Panc1 (cell line): Measurements from ENCODE around the gene USP31.

Experiments
- POLR2AphosphoS5 ChIP-seq: IDR thresholded peaks from 2 replicates; pipeline ENCODE4 v1.6.1; 2012; ENCODE audit warnings: mild to moderate bottlenecking, low read depth, low read length, moderate library complexity
- TCF7L2 ChIP-seq: IDR thresholded peaks from 2 replicates; pipeline ENCODE4 v1.6.1; 2011; ENCODE audit warnings: mild to moderate bottlenecking, low read depth, low read length, inconsistent platforms
- TF ChIP-seq, protein P1 (sequence below): fragments of 450-650 bp; IDR thresholded peaks from 2 replicates; pipeline ENCODE4 v1.5.1; 2017; ENCODE audit warnings: mild to moderate bottlenecking
- TF ChIP-seq, protein P2 (sequence below), 2 experiments: IDR thresholded peaks; 2 replicates each; pipeline ENCODE4 v1.6.1; 2011 to 2012; ENCODE audit warnings: low read depth in 2 of 2, control low read depth in 1 of 2, low read length in 1 of 2, mild to moderate bottlenecking in 1 of 2, moderate library complexity in 1 of 2; ENCODE audit not compliant: insufficient read depth in 1 of 2

DNA sequence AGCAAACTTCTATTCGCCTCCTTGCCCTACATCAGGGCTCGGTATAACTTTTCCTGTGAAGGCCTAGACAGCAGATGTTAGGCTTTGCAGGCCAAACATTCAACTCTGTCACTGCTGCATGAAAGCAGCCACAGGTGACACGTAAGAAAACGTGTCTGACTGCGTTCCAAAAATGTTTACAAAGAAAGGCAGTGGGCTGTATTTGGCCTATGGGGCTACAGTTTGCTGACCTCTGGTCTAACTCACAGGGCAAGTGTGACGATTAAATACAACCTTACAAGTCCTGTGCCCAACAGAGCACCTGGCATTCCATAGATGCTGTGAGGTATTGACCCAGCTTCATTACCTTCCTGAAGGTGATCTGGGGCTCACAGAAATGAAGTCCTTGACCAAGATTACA, 79.4 kb downstream of the USP31 start:
- TF ChIP-seq, protein P1, sequence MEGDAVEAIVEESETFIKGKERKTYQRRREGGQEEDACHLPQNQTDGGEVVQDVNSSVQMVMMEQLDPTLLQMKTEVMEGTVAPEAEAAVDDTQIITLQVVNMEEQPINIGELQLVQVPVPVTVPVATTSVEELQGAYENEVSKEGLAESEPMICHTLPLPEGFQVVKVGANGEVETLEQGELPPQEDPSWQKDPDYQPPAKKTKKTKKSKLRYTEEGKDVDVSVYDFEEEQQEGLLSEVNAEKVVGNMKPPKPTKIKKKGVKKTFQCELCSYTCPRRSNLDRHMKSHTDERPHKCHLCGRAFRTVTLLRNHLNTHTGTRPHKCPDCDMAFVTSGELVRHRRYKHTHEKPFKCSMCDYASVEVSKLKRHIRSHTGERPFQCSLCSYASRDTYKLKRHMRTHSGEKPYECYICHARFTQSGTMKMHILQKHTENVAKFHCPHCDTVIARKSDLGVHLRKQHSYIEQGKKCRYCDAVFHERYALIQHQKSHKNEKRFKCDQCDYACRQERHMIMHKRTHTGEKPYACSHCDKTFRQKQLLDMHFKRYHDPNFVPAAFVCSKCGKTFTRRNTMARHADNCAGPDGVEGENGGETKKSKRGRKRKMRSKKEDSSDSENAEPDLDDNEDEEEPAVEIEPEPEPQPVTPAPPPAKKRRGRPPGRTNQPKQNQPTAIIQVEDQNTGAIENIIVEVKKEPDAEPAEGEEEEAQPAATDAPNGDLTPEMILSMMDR, result no peak
- TF ChIP-seq, protein P2, sequence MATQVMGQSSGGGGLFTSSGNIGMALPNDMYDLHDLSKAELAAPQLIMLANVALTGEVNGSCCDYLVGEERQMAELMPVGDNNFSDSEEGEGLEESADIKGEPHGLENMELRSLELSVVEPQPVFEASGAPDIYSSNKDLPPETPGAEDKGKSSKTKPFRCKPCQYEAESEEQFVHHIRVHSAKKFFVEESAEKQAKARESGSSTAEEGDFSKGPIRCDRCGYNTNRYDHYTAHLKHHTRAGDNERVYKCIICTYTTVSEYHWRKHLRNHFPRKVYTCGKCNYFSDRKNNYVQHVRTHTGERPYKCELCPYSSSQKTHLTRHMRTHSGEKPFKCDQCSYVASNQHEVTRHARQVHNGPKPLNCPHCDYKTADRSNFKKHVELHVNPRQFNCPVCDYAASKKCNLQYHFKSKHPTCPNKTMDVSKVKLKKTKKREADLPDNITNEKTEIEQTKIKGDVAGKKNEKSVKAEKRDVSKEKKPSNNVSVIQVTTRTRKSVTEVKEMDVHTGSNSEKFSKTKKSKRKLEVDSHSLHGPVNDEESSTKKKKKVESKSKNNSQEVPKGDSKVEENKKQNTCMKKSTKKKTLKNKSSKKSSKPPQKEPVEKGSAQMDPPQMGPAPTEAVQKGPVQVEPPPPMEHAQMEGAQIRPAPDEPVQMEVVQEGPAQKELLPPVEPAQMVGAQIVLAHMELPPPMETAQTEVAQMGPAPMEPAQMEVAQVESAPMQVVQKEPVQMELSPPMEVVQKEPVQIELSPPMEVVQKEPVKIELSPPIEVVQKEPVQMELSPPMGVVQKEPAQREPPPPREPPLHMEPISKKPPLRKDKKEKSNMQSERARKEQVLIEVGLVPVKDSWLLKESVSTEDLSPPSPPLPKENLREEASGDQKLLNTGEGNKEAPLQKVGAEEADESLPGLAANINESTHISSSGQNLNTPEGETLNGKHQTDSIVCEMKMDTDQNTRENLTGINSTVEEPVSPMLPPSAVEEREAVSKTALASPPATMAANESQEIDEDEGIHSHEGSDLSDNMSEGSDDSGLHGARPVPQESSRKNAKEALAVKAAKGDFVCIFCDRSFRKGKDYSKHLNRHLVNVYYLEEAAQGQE (IDR thresholded peaks at IDR 0.05; ENCODE audit: insufficient read depth in 1 of 2, low read depth in 2 of 2, low read length in 1 of 2), result no peak
- no peak for TF ChIP-seq TCF7L2
- TF ChIP-seq POLR2AphosphoS5, result no peak
